ENCODE data around the gene RPL34. TPM values are rescaled to one million over a fixed set of nuclear protein-coding genes. Genes with fewer than 3 reads are reported as not detected.

The RPL34 gene
- total RNA-seq, 1 experiment from 2014 or later = 589 TPM

- DNase-seq = no peak
- H3K4me1 Mint-ChIP-seq (ENCODE audit: low read depth, unreplicated experiment) = peaks cover 11% of the 10 kb centered on the region
- intact Hi-C loops (cut with micrococcal nuclease; ENCODE audit: unreplicated experiment) = no loop called here
- no peaks in the 10 kb centered on the region for H3K36me3 Mint-ChIP-seq (ENCODE audit: insufficient read depth, unreplicated experiment)
- H3K9me3 Mint-ChIP-seq (ENCODE audit: low read depth, unreplicated experiment) = peaks cover 2% of the 10 kb centered on the region
- no peak overlapping the region for H3K27ac Mint-ChIP-seq (ENCODE audit: unreplicated experiment)
- no peak overlapping the region for H3K4me3 Mint-ChIP-seq (ENCODE audit: low read depth, unreplicated experiment)
- H3K27me3 Mint-ChIP-seq (ENCODE audit: unreplicated experiment) = no peaks in the 10 kb centered on the region
- no TSS peak for BruUV-seq (replicated peaks)
- CTCF ChIA-PET = no interaction called here
- no peak for TF ChIP-seq CTCF (IDR thresholded peaks at IDR 0.05; ENCODE audit: unreplicated experiment)
These were observed 24.0 kb upstream of the RPL34 start for GRCh38 chr4:108596344-108596743.

GRCh38 chr4:108601106-108601505 lies 19.3 kb upstream of the RPL34 start:
- BruUV-seq (replicated peaks) = no TSS peak
- CTCF ChIA-PET = no interaction called here
- H3K27ac Mint-ChIP-seq (ENCODE audit: unreplicated experiment) = no peak overlapping the region
- no peak for TF ChIP-seq CTCF (IDR thresholded peaks at IDR 0.05; ENCODE audit: unreplicated experiment)
- H3K36me3 Mint-ChIP-seq (ENCODE audit: insufficient read depth, unreplicated experiment) = no peaks in the 10 kb centered on the region
- H3K4me1 Mint-ChIP-seq (ENCODE audit: low read depth, unreplicated experiment) = peaks cover 6% of the 10 kb centered on the region
- DNase-seq = no peak
- no peak overlapping the region for H3K4me3 Mint-ChIP-seq (ENCODE audit: low read depth, unreplicated experiment)
- intact Hi-C loops (cut with micrococcal nuclease; ENCODE audit: unreplicated experiment) = no loop called here
- no peaks in the 10 kb centered on the region for H3K9me3 Mint-ChIP-seq (ENCODE audit: low read depth, unreplicated experiment)
- no peaks in the 10 kb centered on the region for H3K27me3 Mint-ChIP-seq (ENCODE audit: unreplicated experiment)

GRCh38 chr4:108601532-108601931 lies 18.8 kb upstream of the RPL34 start:
- Mint-ChIP-seq H3K27ac (ENCODE audit: unreplicated experiment) (no peak overlapping the region), H3K9me3 (ENCODE audit: low read depth, unreplicated experiment) (no peaks in the 10 kb centered on the region), H3K27me3 (ENCODE audit: unreplicated experiment) (no peaks in the 10 kb centered on the region), H3K4me3 (ENCODE audit: low read depth, unreplicated experiment) (no peak overlapping the region), H3K4me1 (ENCODE audit: low read depth, unreplicated experiment) (peaks cover 6% of the 10 kb centered on the region), H3K36me3 (ENCODE audit: insufficient read depth, unreplicated experiment) (no peaks in the 10 kb centered on the region)
- no peak for TF ChIP-seq CTCF (IDR thresholded peaks at IDR 0.05; ENCODE audit: unreplicated experiment)
- DNase-seq = no peak
- intact Hi-C loops (cut with micrococcal nuclease; ENCODE audit: unreplicated experiment) = no loop called here
- BruUV-seq (replicated peaks) = no TSS peak
- CTCF ChIA-PET = no interaction called here

- H3K9me3 Mint-ChIP-seq (ENCODE audit: low read depth, unreplicated experiment) = no peaks in the 10 kb centered on the region
- H3K4me3 Mint-ChIP-seq (ENCODE audit: low read depth, unreplicated experiment) = no peak overlapping the region
- no peak for DNase-seq
- CTCF ChIA-PET = no interaction called here
- H3K27ac Mint-ChIP-seq (ENCODE audit: unreplicated experiment) = no peak overlapping the region
- intact Hi-C loops (cut with micrococcal nuclease; ENCODE audit: unreplicated experiment) = no loop called here
- H3K36me3 Mint-ChIP-seq (ENCODE audit: insufficient read depth, unreplicated experiment) = no peaks in the 10 kb centered on the region
- no peaks in the 10 kb centered on the region for H3K27me3 Mint-ChIP-seq (ENCODE audit: unreplicated experiment)
- TF ChIP-seq CTCF (IDR thresholded peaks at IDR 0.05; ENCODE audit: unreplicated experiment) = no peak
- no TSS peak for BruUV-seq (replicated peaks)
- peaks cover 6% of the 10 kb centered on the region for H3K4me1 Mint-ChIP-seq (ENCODE audit: low read depth, unreplicated experiment)
These were observed 18.2 kb upstream of the RPL34 start for GRCh38 chr4:108602163-108602562.

Data from Calu3 (cell line).